Activated CD4-positive, alpha-beta T cell treated with anti-CD3 and anti-CD28 coated beads for 24 hours (primary cell): Measurements from ENCODE around the gene GRM7.
"Not testable (repeated sequence)": the region's sequence is repeated elsewhere in the genome, so short reads cannot be mapped to it uniquely, and the experiment has no call there.

Experiments used
- DNase-seq, 2 donors: peaks; one replicate each; pipeline ENCODE4 v3.0.0-alpha.2; 2020; ENCODE audit warnings: low read depth in 2 of 2

The GRM7 gene

DNA sequence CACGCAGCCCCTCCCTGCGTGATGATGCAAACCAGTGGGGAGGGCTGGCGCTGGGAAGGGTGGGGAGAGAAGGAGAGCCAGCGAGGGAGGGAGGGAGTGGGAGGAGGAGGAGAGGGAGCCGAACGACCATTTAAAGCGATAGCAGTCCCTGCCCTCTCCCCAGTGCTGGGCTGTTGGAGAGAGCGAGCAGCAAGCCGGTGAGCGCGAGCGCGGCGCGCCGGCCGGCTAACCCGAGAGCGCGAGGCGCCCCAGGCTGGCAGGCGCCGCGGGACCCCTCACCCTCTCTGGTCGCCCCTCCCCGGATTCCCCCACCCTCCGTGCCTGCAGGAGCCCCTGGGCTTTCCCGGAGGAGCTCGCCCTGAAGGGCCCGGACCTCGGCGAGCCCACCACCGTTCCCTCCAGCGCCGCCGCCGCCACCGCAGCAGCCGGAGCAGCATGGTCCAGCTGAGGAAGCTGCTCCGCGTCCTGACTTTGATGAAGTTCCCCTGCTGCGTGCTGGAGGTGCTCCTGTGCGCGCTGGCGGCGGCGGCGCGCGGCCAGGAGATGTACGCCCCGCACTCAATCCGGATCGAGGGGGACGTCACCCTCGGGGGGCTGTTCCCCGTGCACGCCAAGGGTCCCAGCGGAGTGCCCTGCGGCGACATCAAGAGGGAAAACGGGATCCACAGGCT, at the start of gene GRM7:
Gene GRM7, plus strand, starts transcription at position 162 of the 671 bp plus-strand sequence.
- no peak for DNase-seq

DNA sequence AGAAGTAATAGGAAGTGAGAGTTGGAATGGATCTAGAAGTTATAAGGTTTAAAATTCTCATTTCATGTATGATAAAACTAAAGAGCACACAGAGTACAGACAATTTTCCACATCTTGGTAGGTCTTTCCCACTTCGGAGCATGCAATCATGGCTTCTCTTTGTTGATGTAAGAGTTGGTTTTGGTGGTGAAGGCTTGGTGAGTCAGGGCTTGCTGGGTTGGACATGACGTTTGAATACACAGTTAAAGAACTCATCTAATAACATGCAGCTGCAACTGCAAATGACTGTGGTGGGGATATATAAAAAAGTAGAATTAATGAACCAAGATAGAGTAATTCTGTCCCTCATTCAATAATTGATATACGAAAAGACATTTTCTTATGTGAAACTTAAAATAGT, 39.5 kb upstream of the GRM7 start:
- no peak for DNase-seq

DNA sequence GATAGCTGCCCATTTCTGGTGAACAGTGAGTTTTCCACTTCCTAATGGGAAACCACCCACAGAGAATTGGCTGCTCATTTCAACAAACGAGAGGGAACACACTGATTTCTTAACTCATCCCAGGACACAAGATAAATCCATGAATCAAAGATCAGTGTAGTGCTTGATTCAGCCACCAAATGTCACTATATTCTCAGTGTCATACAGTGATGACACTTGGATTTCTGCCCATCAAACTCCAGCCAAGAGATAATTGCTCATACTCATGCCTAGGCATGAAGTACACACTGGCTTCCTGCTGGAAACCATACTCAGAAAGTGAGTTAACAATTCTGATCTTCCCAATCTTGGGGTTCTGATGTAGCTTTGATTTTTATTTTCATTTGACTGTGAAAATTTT, 35.4 kb upstream of the GRM7 start:
- DNase-seq: no peak

DNA sequence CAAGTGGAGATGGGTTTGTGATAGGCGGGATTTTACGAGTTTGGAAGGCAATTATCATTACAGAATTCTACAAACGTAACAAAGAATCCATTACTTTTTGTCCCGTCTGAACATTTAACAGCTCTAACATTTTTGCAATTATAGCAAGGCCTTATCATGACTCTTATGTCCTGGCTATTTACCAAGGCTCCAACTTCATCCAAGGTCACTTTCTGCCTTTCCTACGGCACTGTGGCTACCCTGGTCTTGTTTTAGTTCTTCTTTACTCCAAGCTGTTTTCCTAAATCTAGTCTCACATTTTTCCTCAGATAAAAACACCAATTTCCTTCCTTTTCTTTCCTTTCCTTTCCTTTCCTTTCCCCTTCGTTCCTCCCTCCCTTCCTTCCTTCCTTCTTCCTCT, 33.5 kb upstream of the GRM7 start:
- DNase-seq: no peak

DNA sequence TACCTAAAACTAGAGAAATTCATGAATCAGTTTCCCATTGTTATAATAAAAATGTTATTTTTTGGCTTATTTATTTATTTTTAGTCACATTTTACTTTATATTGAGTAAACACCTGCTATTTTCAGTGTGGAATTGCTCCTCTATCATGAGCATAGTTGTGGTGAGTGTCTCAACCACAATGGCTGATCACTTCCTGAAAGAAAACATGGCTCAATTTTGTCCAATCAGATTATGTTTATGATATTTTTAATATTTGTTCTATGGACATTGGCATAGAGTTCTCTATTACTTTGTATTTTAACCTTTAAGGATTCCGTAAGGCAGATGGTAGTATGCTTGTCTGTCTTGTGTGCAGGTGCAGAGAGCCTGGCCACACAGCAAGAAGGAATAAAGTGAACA, 16.2 kb upstream of the GRM7 start:
- DNase-seq: no peak

DNA sequence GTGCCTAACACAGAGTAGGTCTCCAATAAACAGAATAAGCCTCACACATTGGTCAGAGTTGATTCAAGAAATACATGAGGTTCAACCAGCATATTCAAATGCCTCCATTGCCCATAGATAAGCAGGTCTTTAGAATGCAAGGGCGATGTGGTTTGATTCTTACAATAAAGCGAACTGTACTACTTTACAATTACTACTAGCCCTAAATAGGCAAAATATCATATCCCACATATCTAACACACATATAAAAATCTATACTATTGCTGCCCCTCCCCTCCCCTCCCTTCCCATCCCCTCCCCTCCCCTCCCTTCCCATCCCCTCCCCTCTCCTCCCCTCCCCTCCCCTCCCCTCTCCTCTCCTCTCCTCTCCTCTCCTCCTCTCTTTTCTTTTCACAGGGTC, 6.7 kb upstream of the GRM7 start:
- no peak for DNase-seq

DNA sequence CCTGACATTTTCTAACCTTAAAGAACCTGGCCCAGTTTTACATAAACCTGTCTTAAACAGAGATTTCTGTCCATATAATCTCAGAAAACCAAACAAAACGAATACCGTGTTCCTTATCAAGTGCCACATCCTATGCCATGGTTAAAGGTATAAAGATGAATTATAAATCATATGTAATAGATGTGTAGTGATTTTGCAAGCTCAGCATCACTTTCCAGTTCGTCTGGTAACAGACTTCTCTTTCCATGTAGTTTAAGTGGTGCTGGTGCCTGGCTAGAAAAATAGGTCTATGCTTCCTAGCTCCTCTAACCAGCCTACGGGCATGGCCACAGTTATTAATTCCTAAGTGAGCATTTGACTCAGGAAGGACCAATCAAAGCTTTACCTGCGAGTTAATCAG, 3.4 kb upstream of the GRM7 start:
- no peak for DNase-seq

DNA sequence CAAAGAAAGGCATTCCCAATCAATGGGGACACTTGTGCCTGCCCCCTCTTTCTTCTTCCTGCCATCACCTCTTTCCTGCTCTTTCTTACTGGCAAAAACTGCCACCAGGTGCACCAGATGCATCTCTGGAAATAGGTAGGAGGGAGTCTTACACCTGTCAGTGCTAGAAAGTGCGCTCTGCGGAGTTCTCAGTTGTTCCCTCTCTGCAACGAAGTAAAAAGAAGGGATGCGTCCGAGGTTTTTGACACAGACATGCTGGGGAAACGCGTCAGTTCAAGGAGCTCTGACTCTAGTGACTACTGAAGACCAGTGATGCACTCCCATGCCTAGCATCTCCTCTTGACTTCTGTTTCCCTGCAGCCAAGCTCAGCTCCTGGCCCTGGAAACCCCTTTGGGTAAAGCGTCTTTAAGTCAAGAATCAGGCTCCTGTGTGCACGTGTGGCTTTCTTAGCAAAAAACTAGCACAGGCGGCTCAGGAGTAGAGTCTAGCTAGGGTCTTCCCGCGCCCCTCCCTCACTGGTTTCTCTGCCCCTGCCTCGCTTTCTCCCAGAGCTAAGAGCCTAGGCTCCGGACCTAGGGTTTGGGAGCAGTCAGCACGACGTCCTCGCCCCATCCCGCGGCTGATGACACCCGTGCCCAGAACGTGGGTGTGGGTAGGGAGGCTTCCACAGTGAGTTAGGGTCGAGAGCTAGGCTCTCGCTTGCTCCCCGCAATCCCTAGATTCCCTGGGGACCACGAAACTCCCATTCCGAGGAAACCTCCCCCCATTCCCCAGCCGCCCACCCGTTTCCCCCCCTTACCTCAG, 564 bp upstream of the GRM7 start:
- DNase-seq: no peak

DNA sequence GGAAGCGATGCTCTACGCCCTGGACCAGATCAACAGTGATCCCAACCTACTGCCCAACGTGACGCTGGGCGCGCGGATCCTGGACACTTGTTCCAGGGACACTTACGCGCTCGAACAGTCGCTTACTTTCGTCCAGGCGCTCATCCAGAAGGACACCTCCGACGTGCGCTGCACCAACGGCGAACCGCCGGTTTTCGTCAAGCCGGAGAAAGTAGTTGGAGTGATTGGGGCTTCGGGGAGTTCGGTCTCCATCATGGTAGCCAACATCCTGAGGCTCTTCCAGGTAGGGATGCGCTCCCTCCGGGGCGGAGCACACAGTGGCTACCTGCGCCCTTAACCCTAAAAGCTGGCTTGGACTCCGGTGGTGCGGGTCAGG, 698 bp downstream of the GRM7 start:
- DNase-seq: no peak

DNA sequence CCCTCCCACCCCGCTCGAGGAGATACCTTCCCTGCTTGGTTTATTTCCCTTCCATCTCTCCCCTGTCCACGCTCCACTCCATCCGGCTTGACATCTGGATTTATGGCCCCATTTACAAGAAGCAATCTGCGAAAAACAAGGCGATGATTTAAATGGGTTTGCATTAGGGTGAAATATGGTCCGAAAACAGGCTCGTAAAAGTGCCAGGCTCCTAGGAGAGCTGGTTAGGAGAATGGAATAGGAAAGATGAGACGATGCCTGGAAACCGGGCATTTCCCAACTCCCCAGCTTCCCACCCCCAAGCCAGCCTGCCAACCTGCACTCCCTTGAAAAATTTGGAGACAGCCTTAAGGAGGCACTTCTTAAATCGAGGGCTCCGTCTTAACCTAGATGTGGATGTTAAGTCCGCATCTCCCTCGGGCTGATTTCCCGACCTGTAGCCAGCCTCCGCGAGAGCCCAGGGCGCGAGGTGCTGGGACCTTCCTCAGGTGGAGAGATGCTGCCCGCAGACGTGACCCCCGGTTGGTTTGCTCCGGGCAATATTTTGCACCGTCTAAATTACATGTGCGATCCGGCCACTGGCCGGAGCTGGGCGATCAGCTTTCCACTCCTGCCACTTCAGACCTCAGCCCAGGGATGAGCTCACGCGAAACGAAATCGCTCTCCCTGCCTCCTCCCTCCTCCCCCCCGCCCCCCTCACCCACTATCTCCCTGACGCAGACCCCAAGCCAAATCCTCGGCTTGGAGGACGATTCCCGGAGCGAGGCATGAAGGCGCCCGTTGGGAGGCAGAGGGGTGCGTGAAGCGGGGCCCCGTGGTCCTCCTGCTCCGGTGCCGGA, 1.3 kb downstream of the GRM7 start:
- no peak for DNase-seq

DNA sequence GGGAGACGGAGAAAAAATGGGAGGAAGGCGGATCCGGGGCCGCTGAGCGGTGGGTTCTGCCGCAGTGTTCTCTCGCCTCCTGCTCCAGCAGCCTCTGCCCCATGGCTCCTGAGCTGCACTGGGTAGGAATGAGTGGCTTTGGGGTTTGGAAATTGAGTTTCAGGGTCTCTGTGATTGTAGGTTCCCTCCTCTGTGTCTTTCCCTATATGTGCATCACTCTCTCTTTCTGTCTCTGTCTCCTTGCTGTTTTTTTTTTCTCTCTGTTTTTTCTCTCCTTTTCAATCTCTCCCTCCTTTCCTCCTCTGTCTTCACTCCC, 1.9 kb downstream of the GRM7 start:
- DNase-seq: no peak

DNA sequence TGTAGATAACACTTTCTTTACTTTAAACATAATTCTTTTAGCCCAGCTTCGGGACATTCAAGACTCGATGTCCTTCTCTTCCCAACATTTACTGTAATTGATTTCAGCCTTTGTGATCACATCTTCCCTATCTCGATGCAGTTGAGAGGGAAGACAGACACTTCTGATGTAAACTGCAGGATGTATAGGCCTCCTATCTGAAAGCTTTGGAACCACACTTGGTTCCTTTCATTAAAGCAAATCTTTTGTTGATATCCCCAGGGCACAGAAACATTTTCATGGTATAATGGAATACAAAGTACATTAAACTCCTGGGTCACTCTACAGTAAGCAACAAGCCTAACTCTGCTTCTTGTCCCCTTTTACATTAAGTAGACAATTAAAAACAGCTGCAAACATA, 6.4 kb downstream of the GRM7 start:
- no peak for DNase-seq

DNA sequence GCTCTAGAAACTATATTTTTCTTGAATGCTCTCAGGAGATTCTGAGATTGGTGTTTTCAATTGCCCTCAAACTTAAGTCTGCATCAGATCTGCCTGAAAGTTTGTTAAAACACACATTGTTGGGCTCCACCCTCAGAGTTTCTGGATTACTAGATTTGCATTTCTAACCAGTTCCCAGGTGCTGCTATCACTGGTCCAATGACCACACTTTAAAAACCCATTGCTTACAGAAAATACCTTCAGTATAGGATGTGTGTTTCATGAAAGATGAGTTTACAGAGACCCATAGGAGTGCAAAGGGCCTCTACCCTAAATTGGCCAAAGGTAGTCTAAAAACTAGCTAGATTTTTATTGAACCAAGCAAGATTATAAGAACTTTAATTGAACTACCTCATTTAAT, 17.8 kb downstream of the GRM7 start:
- DNase-seq: no peak

DNA sequence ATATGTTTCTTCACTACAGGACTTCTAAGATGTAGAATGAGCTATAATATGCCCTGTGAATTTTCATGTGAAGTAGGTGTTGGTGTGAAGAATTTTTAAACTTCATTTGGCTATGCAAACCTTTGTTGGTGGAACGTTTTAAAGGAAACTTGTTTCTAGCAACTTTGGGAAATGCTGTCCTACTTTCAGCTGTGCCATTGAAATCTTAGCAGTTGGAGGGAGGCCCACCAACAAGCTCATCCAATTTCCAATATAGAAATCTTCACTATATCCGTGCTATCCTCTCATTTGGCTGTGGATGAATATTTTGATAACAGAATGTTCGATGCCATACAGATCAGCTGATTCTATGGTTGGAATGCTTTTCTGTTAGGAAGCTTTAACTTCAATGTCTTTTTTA, 51.3 kb downstream of the GRM7 start:
- DNase-seq: no peak

DNA sequence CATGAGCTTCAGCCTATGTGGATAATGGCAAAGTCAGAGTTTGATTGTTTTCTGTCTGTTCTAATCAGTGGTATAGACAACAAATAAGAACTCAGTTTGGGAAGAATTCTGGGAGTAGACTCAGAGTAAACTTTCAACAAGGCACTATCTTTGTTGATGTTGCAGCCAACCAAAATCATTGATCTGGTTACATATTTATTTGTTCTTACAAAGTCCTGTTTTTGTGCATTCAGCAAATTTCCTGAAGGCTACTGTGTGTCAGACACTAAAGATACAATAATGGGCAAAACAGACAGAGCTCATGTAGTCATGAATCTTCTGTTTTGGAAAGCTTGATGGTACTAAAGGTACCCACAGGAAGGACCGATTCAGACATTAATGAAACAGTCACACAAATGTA, 55.0 kb downstream of the GRM7 start:
- no peak for DNase-seq

DNA sequence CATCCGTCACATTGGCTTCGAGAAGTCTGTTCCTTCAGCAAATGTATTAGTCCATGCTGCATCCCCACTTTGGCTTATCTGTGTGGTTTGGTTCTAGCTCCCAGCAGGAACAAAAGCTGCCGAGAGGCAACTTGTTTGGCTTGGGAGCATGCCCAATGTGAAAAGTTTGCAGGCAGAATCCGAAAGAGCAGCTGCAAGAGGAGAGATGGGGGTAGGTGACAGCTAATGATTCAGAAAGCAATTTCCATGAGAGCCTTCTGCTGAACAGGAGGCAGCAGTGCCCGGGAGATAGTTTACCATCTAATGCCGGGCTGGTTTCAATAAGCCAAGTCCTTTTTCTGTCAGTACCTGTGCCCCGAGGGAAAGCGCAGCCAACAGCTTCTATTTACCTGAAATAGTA, 60.2 kb downstream of the GRM7 start:
- DNase-seq: no peak

DNA sequence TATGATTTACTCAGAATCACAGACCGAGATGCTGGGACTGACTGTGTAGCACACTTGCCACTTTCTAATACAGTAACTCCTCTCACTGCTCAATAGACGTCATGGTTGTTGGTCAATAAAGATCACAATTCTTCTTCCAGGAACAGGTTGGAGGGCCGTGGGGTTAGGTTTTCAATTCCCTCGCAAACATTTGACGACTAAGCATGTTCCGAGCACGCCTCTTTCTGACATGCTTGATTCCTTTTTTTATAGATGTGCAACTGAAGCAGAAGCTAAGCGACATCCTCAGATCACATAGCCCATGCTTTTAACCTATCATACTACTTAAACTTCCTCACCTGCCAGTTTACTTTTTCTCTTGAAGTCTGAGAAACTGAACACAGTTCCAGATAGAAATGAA, 61.0 kb downstream of the GRM7 start:
- DNase-seq: no peak

DNA sequence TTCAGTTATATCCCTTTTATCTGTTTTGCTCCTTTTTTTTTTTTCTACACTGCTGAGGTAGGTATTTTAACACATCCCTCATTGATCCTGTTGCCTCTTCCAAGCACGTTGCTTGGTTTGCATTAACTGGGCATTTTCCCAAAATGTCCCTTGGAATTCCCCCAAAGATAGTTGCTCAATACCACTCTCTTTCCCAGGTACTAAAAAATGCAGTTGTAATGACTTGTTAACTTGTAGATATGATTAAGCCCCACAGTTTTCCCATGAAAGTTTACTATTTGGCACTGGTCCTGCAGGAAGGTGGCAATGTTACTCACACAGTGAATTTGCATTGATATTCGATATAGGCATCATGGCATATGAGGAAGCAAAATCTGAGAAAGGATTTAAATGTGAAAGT, 67.1 kb downstream of the GRM7 start:
- DNase-seq: no peak

DNA sequence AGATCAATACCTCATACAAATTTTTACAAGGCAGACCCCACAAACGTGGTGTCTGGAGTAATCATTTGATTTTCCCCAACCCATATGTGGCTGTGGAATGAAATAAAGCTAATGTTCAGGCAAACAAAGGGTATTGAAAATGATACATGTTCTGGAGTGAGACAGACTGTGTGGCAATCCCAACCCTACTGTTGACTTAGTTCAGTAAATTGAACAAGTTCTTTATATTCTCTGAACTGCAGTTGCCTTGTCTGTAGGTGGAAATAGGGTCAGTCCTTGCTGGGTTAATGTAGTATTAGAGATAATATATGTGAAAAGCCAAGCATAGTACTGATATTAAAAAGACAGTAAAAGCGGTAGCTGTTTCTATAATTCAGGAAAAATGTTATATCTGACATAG, 69.0 kb downstream of the GRM7 start:
- no peak for DNase-seq

DNA sequence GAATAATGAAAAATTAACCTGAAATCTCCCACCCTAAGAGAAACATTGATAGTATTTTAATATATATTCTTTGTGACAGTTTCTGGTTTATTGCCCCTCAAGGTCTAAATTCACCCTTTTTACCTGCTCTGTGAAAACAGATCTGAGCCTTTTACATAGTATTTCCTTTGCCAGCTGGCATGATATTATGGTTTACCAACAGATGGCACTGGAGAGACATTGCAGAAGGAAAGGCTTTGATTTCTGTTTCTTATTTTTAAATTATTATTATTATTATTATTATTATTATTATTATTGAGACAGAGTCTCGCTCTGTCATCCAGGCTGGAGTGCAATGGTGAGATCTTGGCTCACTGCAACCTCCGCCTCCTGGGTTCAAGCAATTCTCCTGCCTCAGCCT, 74.5 kb downstream of the GRM7 start:
- DNase-seq: not testable (repeated sequence)

DNA sequence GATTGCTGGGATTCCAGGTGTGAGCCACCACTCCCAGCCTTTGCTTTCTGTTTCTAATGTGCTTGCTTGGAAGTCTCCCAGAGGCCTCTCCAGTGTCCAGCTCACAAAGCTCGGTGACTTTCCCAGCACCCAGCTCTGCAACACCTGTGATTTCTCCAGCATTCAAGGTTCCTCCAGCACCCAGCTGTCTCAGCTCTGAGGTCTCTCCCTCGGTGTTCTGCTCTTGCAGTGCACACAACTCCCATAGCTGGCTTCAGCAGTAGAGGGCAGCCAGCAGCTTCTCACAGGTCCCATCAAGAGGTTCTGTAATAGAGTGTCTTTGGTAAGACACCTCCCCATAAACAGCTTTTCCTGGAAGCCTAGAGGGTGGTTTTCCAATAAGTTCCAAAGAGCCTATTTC, 75.1 kb downstream of the GRM7 start:
- no peak for DNase-seq

DNA sequence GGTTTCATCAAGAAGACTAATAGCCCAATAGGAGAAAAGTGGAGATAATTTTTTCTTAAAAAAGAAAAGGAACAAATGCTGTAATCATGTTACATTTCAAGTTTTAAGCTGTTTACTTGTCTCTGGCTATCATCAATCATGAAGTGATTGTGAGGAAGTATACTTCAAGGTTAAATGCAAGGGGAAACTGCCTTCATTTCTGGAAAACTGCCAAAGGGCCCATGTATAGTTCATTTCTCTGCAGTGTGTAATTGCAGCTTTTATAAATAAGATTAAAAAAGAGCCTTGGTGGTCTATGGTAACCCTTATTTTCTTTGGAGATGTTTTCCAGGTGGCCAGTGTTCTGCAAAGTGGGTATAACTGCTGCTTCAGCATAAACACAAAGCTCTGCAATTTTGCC, 101.9 kb downstream of the GRM7 start:
- DNase-seq: no peak

DNA sequence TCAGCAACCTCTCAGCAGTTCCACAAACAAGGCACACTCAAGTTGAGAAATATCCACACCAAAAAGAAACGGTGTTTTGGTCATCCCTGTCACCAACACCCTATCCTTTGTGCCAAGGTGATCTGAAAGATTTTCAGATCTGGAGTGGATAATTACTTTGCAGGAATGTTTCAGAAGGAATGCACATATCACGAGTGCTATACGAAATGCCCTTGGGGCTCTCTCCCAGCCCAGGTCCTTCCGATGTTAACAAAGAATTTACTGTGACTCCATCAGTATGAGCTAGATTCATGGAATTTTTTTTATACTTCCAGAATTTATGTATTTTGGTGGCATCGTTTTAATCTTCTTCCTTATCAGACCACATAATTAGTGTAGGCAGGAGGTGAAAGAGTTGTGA, 105.0 kb downstream of the GRM7 start:
- DNase-seq: no peak
